Spleen (tissue), 11 donors: ENCODE results near the gene TOR3A. TPM values are rescaled to one million over a fixed set of nuclear protein-coding genes. Genes with fewer than 3 reads are reported as not detected.
"Not testable (repeated sequence)": the region's sequence is repeated elsewhere in the genome, so short reads cannot be mapped to it uniquely, and the experiment has no call there.

Source experiments
- DNase-seq: peaks from one replicate; pipeline ENCODE4 v3.0.0-alpha.2; 2020
- H3K27ac ChIP-seq, 8 donors: fragments of 200-600 bp; sonication (generic) in 7 of 8; 1 replicate in 4 of 8; 2 replicates in 4 of 8; pipeline versions ENCODE4 v1.5.0 to v1.8.0; 2016 to 2021; ENCODE audit warnings: inconsistent platforms in 4 of 8, mild to moderate bottlenecking in 4 of 8, moderate library complexity in 1 of 8
- H3K27me3 ChIP-seq, 7 donors: fragments of 200-600 bp; sonication (generic) in 6 of 7; replicated peaks in 1 of 7; 1 replicate in 4 of 7; 2 replicates in 3 of 7; pipeline versions ENCODE4 v1.5.0 to v1.8.0; 2016 to 2021; ENCODE audit warnings: inconsistent platforms in 3 of 7, mild to moderate bottlenecking in 1 of 7
- H3K36me3 ChIP-seq, 6 donors: fragments of 200-600 bp; sonication (generic) in 5 of 6; 1 replicate in 4 of 6; 2 replicates in 2 of 6; pipeline versions ENCODE4 v1.5.0 to v1.8.0; 2016 to 2021; ENCODE audit warnings: inconsistent platforms in 2 of 6
- H3K4me1 ChIP-seq, 6 donors: fragments of 200-600 bp; sonication (generic) in 5 of 6; 1 replicate in 3 of 6; 2 replicates in 3 of 6; pipeline versions ENCODE4 v1.5.0 to v1.8.0; 2016 to 2021; ENCODE audit warnings: inconsistent platforms in 3 of 6
- H3K4me3 ChIP-seq, 8 donors: fragments of 200-600 bp; sonication (generic) in 7 of 8; 1 replicate in 4 of 8; 2 replicates in 4 of 8; pipeline versions ENCODE4 v1.5.0 to v1.8.0; 2016 to 2021; ENCODE audit warnings: inconsistent platforms in 4 of 8, mild to moderate bottlenecking in 4 of 8, moderate library complexity in 2 of 8
- H3K9me3 ChIP-seq, 8 donors: fragments of 200-600 bp; sonication (generic) in 7 of 8; 1 replicate in 4 of 8; 2 replicates in 4 of 8; pipeline versions ENCODE4 v1.5.0 to v1.8.0; 2016 to 2021; ENCODE audit warnings: inconsistent platforms in 4 of 8
- CTCF ChIP-seq, 11 experiments: fragments of 200-600 bp in 7 of 11; fragments of 450-650 bp in 4 of 11; sonication (generic) in 4 of 11; IDR thresholded peaks in 8 of 11; conservative IDR thresholded peaks in 3 of 11; 1 replicate in 7 of 11; 2 replicates in 4 of 11; pipeline versions ENCODE4 v1.4.0 to v1.8.0; 2016 to 2021; ENCODE audit warnings: antibody characterized with exemption in 11 of 11, inconsistent platforms in 4 of 11, mild to moderate bottlenecking in 1 of 11
- POLR2A ChIP-seq, 3 donors: fragments of 450-650 bp; IDR thresholded peaks; one replicate each; pipeline ENCODE4 v1.5.1; 2017; ENCODE audit warnings: antibody characterized with exemption in 3 of 3, mild to moderate bottlenecking in 1 of 3
- POLR2AphosphoS5 ChIP-seq, 3 donors: sonication (generic); formaldehyde crosslinking; IDR thresholded peaks; one replicate each; pipeline ENCODE4 v1.5.1; 2017; ENCODE audit warnings: antibody characterized with exemption in 3 of 3
- WGBS, 5 donors: extraction: QIAGEN DNeasy Blood & Tissue Kit in 3 of 5; methylation state at CpG; one replicate each; pipeline versions ENCODE4 v1.1.5 to v1.1.7; 2013 to 2018; 5-methylcytosine and 5-hydroxymethylcytosine counted together
- intact Hi-C: fragments of 100-400 bp; cut with DNase I; formaldehyde crosslinking; loops from one replicate; pipeline ENCODE4 v1.15.0; 2023; ENCODE audit warnings: low total_unique reads
- polyA plus RNA-seq, 3 donors: library from polyadenylated mRNA; stranded (reverse); fragments of 200-250 nt; gene quantifications; one replicate each; pipeline ENCODE4 v1.2.1, GENCODE V29; 2013
- total RNA-seq, 7 donors: library from RNA; depleted of rRNA in 3 of 7; stranded (reverse); fragments of >200 nt in 3 of 7; fragmentation: NEBNext Ultra II Directional in 4 of 7; extraction: Animal tissue kit (Norgen Biotek cat#: 25700) in 4 of 7; gene quantifications; one replicate each; pipeline versions ENCODE4 v1.1.0 to v1.2.1, GENCODE V29; 2016 to 2021
- donor health status: healthy with polysubstance abuse.
- donor health status: DM: no; HTN: no; CAD: no; lungs with moderate emphysema.
- donor health status: DM: no; HTN: no; CAD: no.
- donor health status: Bipolar disorder and iron deficiency.
- donor health status: healthy.
- donor health status: DM: no; HTN: no; CAD: no.
- donor health status: DM: yes; HTN: yes; CAD: no.

Gene TOR3A
- total and polyA plus RNA-seq, 10 donors = 27.9 to 51.7 (median 42.0) TPM

DNA sequence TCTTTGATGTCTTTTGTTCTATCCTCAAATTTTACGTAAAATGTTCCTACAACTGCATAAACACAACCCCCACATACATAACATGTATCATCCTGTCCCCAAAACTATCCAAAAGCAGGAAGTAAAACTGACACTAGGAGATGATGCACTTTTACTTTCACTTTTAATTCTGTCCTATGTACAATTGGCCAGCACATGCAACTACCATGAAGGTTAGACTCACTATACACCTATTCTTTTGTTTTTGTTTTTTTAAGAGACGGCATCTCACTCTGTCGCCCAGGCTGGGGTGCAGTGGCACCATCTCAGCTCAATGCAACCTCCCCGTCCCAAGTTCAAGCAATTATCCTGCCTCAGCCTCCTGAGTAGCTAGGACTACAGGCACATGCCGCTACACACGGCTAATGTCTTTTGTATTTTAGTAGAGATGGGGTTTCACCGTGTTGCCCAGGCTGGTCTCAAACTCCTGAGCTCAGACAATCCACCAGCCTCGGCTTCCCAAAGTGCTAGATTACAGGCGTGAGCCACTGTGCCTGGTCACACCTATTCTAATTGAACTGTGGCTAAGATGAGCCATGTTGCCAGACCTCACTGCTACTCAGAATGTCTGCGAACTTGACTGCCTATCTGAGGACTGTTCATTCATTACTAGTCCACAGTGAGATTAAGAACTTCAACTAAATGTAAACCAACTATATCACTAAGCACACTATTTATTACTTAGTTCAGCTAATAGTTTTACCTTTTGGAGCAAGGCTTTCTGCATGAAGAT lies 48.0 kb downstream of the TOR3A start:
- DNase-seq = no peak
- TF ChIP-seq POLR2AphosphoS5 (IDR thresholded peaks at IDR 0.05) = no peak
- TF ChIP-seq CTCF (IDR thresholded peaks at IDR 0.05 in 8 of 11, conservative IDR thresholded peaks at IDR 0.05 in 3 of 11) = no peak
- no peak for TF ChIP-seq POLR2A (IDR thresholded peaks at IDR 0.05)
- Histone ChIP-seq H3K36me3 (peaks cover 0 to 20% (median 6%) of the 10 kb centered on the region in 6 donors), H3K27me3 (no peaks in the 10 kb centered on the region), H3K4me3 (peak overlapping the region in 7 of 8 donors; percentile 20 to 59 (median 27)), H3K4me1 (peaks cover 5 to 28% (median 14%) of the 10 kb centered on the region in 6 donors), H3K9me3 (no peaks in the 10 kb centered on the region), H3K27ac (peak overlapping the region; percentile 73 to 89 (median 84))
- intact Hi-C loops = loop anchor here (10.0 kb wide), 1 partner anchor 165 kb away; the partner anchor contains the start of gene SOAT1
- 68 to 78% (median 71%) methylated on average over 10 of the region's 10 CpGs for WGBS, 5 donors

DNA sequence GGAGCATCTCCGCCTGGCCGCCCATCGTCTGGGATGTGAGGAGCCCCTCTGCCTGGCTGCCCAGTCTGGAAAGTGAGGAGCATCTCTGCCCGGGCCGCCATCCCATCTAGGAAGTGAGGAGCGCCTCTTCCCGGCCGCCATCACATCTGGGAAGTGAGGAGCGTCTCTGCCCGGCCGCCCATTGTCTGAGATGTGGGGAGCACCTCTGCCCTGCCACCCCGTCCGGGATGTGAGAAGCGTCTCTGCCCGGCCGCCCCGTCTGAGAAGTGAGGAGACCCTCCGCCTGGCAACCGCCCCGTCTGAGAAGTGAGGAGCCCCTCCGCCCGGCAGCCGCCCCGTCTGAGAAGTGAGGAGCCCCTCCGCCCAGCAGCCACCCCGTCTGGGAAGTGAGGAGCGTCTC lies 53.3 kb downstream of the TOR3A start:
- H3K36me3 ChIP-seq = peaks cover 0 to 10% (median 0%) of the 10 kb centered on the region in 6 donors

DNA sequence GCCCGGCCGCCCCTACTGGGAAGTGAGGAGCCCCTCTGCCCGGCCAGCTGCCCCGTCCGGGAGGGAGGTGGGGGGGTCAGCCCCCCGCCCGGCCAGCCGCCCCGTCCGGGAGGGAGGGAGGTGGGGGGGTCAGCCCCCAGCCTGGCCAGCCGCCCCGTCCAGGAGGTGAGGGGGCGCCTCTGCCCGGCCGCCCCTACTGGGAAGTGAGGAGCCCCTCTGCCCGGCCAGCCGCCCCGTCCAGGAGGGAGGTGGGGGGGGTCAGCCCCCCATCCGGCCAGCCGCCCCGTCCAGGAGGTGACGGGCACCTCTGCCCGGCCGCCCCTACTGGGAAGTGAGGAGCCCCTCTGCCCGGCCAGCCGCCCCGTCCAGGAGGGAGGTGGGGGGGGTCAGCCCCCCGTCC lies 53.8 kb downstream of the TOR3A start:
- H3K27me3 ChIP-seq, H3K9me3 ChIP-seq, H3K4me3 ChIP-seq, DNase-seq, H3K27ac ChIP-seq, H3K36me3 ChIP-seq, intact Hi-C loops, H3K4me1 ChIP-seq: not testable (repeated sequence)
- 91 to 99% (median 95%) methylated on average over 8 to 25 of the region's 28 CpGs; no CpG with 5 or more reads in 2 of the 5 donors for WGBS, 5 donors

More for the DNA sequence above, 53.3 kb downstream of the TOR3A start:
- H3K27me3 ChIP-seq, H3K27ac ChIP-seq, H3K9me3 ChIP-seq, H3K4me3 ChIP-seq, H3K4me1 ChIP-seq, DNase-seq, intact Hi-C loops: not testable (repeated sequence)
- 94 to 100% (median 98%) methylated on average over 5 to 25 of the region's 27 CpGs; no CpG with 5 or more reads in 2 of the 5 donors for WGBS, 5 donors

GRCh38 chr1:179137617-179138255 lies 55.9 kb downstream of the TOR3A start:
- TF ChIP-seq POLR2A (IDR thresholded peaks at IDR 0.05) (no peak), CTCF (IDR thresholded peaks at IDR 0.05 in 8 of 11, conservative IDR thresholded peaks at IDR 0.05 in 3 of 11) (no peak)
- Histone ChIP-seq H3K4me3 (no peak overlapping the region), H3K27ac (no peak overlapping the region), H3K9me3 (no peaks in the 10 kb centered on the region), H3K36me3 (no peaks in the 10 kb centered on the region), H3K27me3 (no peaks in the 10 kb centered on the region), H3K4me1 (peaks cover 4 to 27% (median 16%) of the 10 kb centered on the region in 6 donors)
- WGBS, 5 donors = 84 to 92% (median 91%) methylated on average over 5 of the region's 5 CpGs
- intact Hi-C loops = no loop called here
- no peak for DNase-seq

DNA sequence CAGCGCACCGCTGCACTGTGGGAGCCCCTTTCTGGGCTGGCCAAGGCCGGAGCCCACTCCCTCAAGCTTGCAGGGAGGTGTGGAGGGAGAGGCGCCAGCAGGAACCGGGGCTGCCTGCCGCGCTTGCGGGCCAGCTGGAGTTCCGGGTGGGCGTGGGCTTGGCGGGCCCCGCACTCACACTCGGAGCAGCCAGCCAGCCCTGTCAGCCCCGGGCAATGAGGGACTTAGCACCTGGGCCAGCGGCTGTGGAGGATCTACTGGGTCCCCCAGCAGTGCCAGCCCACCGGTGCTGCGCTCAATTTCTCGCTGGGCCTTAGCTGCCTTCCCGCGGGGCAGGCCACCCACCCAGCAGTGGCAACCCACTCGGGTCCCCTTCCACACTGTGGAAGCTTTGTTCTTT lies 56.9 kb downstream of the TOR3A start:
- peaks cover 8 to 37% (median 22%) of the 10 kb centered on the region in 6 donors for H3K4me1 ChIP-seq
- H3K27ac ChIP-seq, H3K9me3 ChIP-seq, H3K36me3 ChIP-seq, H3K4me3 ChIP-seq, intact Hi-C loops, DNase-seq, H3K27me3 ChIP-seq: not testable (repeated sequence)
- WGBS, 5 donors = 96 to 100% (median 98%) methylated on average over 18 to 21 of the region's 21 CpGs
